Osteocyte (in vitro differentiated cells): Measurements from ENCODE around the gene RNF166. TPM values are rescaled to one million over a fixed set of nuclear protein-coding genes. Genes with fewer than 3 reads are reported as not detected.

Source experiments
- DNase-seq: peaks from one replicate; pipeline ENCODE4 v3.0.0; 2021; ENCODE audit warnings: mixed read lengths; ENCODE audit not compliant: unreplicated experiment; ENCODE audit errors: extremely low spot score
- H3K27ac Mint-ChIP-seq: one replicate; pipeline ENCODE4 v1.8.0; 2021; ENCODE audit warnings: mild to moderate bottlenecking, mixed read lengths; ENCODE audit not compliant: unreplicated experiment
- H3K27me3 Mint-ChIP-seq: one replicate; pipeline ENCODE4 v1.8.0; 2021; ENCODE audit warnings: mixed read lengths; ENCODE audit not compliant: unreplicated experiment
- H3K36me3 Mint-ChIP-seq: one replicate; pipeline ENCODE4 v1.8.0; 2021; ENCODE audit warnings: mixed read lengths; ENCODE audit not compliant: unreplicated experiment
- H3K4me1 Mint-ChIP-seq: one replicate; pipeline ENCODE4 v1.8.0; 2021; ENCODE audit warnings: mixed read lengths; ENCODE audit not compliant: unreplicated experiment
- H3K4me3 Mint-ChIP-seq: one replicate; pipeline ENCODE4 v1.8.0; 2021; ENCODE audit warnings: mild to moderate bottlenecking, moderate library complexity, mixed read lengths; ENCODE audit not compliant: unreplicated experiment
- H3K9me3 Mint-ChIP-seq: one replicate; pipeline ENCODE4 v1.8.0; 2021; ENCODE audit warnings: mixed read lengths; ENCODE audit not compliant: unreplicated experiment
- total RNA-seq: library from RNA; stranded (reverse); gene quantifications from 2 replicates; pipeline ENCODE4 v1.2.1, GENCODE V29; 2021
- TF ChIP-seq, protein P1 (sequence below): fragments of 200-600 bp; sonication (generic); IDR thresholded peaks from 2 replicates; pipeline ENCODE4 v1.5.0; 2021; ENCODE audit warnings: antibody characterized with exemption, mild to moderate bottlenecking, moderate library complexity

The RNF166 gene
- total RNA-seq, 1 donor from 2014 or later = 17.2 TPM

DNA sequence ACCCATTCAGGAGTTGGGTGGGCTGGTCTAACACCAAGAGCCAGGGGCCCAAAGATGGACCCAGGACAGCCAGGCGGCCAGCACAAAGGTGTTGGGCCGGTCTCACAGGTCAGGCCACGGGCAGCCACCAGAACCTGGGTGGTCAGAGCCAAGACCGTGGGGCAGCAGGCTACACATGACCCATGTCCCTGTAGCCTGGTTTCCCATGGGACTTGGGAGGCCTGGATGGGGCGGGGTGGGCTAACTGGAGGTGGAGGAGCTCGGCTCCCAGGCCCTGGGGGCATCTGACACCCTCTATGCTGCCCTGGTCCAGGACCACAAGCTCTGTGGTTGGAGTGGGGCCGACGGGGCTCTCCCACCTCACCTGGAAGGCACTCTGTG, 17.3 kb upstream of the RNF166 start:
- H3K4me3 Mint-ChIP-seq = no peak overlapping the region
- H3K4me1 Mint-ChIP-seq = peaks cover 5% of the 10 kb centered on the region
- no peak overlapping the region for H3K27ac Mint-ChIP-seq
- H3K27me3 Mint-ChIP-seq = no peaks in the 10 kb centered on the region
- no peaks in the 10 kb centered on the region for H3K9me3 Mint-ChIP-seq
- peaks cover 22% of the 10 kb centered on the region for H3K36me3 Mint-ChIP-seq
- TF ChIP-seq, protein P1, sequence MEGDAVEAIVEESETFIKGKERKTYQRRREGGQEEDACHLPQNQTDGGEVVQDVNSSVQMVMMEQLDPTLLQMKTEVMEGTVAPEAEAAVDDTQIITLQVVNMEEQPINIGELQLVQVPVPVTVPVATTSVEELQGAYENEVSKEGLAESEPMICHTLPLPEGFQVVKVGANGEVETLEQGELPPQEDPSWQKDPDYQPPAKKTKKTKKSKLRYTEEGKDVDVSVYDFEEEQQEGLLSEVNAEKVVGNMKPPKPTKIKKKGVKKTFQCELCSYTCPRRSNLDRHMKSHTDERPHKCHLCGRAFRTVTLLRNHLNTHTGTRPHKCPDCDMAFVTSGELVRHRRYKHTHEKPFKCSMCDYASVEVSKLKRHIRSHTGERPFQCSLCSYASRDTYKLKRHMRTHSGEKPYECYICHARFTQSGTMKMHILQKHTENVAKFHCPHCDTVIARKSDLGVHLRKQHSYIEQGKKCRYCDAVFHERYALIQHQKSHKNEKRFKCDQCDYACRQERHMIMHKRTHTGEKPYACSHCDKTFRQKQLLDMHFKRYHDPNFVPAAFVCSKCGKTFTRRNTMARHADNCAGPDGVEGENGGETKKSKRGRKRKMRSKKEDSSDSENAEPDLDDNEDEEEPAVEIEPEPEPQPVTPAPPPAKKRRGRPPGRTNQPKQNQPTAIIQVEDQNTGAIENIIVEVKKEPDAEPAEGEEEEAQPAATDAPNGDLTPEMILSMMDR = no peak
- no peak for DNase-seq

DNA sequence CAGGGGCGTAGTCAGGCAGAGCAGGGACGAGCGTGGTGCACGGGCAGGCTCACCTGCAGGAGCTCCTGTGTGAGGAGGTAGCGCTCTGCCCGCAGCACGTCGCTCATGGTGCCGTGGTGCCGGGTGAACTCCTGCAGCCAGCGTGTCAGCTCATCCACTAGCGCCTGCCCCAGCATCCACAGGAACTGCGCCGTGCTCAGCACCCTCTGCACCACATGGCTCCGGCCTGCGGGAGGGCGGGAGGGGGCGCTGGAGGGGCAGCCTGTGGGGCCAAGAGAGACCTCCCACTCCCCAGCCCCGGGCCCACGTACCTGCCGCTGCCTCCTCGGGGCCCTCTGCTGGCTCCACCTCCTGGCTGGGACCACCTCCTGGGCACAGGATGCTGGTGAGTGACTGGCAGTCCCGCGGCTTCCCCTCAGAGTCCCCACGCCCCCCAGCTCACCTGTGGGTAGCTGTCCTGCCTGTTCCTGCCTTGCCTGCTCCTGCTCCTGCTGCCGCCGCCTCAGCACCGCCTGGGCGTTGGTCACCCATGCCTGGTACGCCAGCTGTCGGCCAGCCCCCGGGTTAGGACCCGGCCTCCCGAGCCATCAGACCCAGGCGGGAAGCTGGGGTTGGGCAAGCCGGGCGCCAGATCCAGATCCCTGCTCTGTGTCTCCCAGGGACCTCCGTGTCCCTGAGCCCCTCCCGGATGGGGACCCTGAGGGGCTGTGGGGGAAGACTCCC, 16.7 kb upstream of the RNF166 start:
- DNase-seq = no peak
- no peak overlapping the region for H3K27ac Mint-ChIP-seq
- no peaks in the 10 kb centered on the region for H3K27me3 Mint-ChIP-seq
- peaks cover 5% of the 10 kb centered on the region for H3K4me1 Mint-ChIP-seq
- peaks cover 22% of the 10 kb centered on the region for H3K36me3 Mint-ChIP-seq
- TF ChIP-seq, protein P1 = no peak
- H3K4me3 Mint-ChIP-seq = no peak overlapping the region
- no peaks in the 10 kb centered on the region for H3K9me3 Mint-ChIP-seq

DNA sequence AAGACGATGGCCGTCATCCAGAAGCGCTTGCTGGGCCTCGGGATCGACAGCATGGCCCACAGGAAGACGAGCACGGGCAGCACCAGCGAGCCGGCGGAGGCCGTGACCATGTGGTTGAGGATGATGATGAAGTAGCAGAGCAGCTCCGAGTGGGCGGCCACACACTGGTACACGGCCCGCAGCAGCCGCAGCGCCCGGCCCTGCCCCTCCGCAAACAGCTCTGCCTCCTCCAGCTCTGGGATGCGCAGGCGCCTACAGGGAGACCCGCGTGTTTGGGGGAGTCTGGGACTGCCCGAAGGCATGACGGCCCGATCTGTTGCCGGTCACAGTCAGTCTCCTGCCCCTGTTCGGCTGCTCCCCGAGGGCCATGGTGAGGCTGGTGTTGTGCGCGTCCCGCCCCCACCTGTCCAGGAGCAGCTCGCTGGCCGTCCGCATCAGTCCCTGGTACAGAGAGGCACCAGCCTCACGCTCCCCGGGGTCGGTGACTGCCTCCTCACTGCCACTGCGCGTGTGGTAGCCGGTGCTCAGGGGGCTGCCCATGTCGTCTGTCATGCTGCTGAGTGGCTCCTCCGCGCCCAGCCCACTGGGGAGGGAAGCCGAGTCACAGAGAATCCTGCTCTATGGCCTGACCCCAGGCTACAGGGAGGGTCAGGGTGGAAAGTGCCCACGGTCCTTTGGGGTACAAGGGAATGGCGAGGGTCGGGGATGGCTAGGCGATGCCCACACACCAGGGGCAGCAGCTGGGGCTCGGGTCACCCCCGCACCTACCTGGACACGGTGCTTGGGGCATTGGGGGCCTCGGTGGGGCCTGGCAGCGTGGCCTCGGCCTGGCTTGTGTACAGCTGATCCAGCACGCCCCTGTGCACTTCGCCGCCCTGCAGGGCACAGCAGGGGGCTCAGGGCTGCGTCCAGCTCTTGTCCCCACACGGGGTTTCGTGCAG, 15.9 kb upstream of the RNF166 start:
- TF ChIP-seq, protein P1 = no peak
- H3K9me3 Mint-ChIP-seq = no peaks in the 10 kb centered on the region

DNA sequence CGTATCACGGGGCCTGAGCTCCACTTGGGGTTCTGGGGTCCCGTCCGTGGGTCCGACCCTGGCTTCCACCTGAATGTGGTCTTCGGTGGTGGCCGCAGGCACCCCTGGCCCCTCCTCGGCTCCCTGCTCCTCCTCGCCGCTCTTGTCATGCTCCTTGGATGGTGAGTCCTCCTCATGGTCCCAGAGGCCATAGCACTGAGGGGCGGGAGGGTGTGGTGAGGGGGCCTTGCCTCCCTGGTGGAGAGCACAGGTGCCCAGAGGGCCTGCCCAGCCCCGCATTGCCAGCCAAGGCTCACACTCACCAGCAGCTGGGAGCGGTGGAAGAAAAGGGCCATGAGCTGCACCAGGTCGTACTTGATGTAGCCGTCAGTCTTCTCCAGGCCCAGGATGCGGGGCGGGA, 15.0 kb upstream of the RNF166 start:
- H3K36me3 Mint-ChIP-seq = peaks cover 26% of the 10 kb centered on the region
- H3K4me3 Mint-ChIP-seq = no peak overlapping the region
- no peak overlapping the region for H3K27ac Mint-ChIP-seq
- H3K9me3 Mint-ChIP-seq = no peaks in the 10 kb centered on the region
- TF ChIP-seq, protein P1 = no peak
- no peak for DNase-seq
- H3K4me1 Mint-ChIP-seq = no peaks in the 10 kb centered on the region
- H3K27me3 Mint-ChIP-seq = no peaks in the 10 kb centered on the region

More for the DNA sequence above, 15.9 kb upstream of the RNF166 start:
- Mint-ChIP-seq H3K27ac (no peak overlapping the region), H3K36me3 (peaks cover 25% of the 10 kb centered on the region), H3K27me3 (no peaks in the 10 kb centered on the region), H3K4me1 (no peaks in the 10 kb centered on the region), H3K4me3 (no peak overlapping the region)
- no peak for DNase-seq

DNA sequence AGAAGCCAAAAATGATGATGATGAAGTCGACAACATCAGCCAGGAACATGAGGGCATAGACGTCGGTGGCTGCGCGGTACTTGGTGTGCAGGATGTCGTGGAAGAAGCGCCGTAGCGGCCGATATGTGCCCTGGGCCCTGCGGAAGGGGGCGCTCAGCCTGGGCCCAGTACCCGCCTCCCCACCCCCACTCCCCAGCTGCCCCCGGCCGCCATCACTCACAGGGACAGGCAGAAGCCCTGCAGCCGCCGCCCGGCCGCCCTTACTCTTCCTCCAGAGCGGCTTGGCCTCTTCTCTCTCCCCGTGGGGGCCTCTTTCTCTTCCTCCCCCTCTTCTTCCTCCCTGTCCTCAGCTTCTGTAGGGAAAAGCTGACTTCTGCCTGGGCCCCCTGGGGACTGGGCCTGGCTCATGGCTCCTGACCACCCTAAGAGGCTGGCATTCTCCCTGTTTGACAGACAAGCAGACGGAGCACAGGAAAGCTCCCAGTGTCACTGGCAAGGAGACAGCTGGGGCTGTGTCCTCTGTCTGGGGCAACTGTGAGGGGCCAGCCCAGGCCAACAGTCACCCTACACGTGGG, 14.3 kb upstream of the RNF166 start:
- TF ChIP-seq, protein P1 = no peak
- DNase-seq = no peak
- Mint-ChIP-seq H3K4me1 (no peaks in the 10 kb centered on the region), H3K27ac (no peak overlapping the region), H3K4me3 (no peak overlapping the region), H3K36me3 (peaks cover 24% of the 10 kb centered on the region), H3K27me3 (no peaks in the 10 kb centered on the region), H3K9me3 (no peaks in the 10 kb centered on the region)
